Fibroblast of skin of scalp (primary cell): ENCODE data around the gene KCMF1. TPM values are rescaled to one million over a fixed set of nuclear protein-coding genes. Genes with fewer than 3 reads are reported as not detected.
A peak's percentile ranks its signal among the peaks of the same experiment; 100 is the strongest.
"Not testable (repeated sequence)": the region's sequence is repeated elsewhere in the genome, so short reads cannot be mapped to it uniquely, and the experiment has no call there.

Experiments
- DNase-seq: peaks from one replicate; pipeline ENCODE4 v3.0.0-alpha.2; 2013
- polyA plus RNA-seq, 2 experiments: library from polyadenylated mRNA; unstranded; fragments of 120-200 nt; gene quantifications; one replicate each; pipeline ENCODE4 v1.2.1, GENCODE V29; 2013; ENCODE audit not compliant: insufficient read length in 2 of 2

The KCMF1 gene
- 66.9 TPM for polyA plus RNA-seq (2013, experiment 1 of 2; ENCODE audit: insufficient read length)
- 65.8 TPM for polyA plus RNA-seq (2013, experiment 2 of 2; ENCODE audit: insufficient read length)

GRCh38 chr2:84970868-84971509 lies at the start of gene KCMF1:
KCMF1 (plus strand) TSS chr2:84971161; CDS start chr2:84971452, 291 bp downstream.
- DNase-seq, result peak; percentile 83

- DNase-seq, result no peak
Measured at GRCh38 chr2:84923009-84923408, 48.0 kb upstream of the KCMF1 start.

GRCh38 chr2:84924173-84925106 lies 46.5 kb upstream of the KCMF1 start:
- DNase-seq, result peak; percentile 65

GRCh38 chr2:84925336-84925723 lies 45.6 kb upstream of the KCMF1 start:
- no peak for DNase-seq

GRCh38 chr2:84925724-84926376 lies 45.1 kb upstream of the KCMF1 start:
- peak; percentile 94 for DNase-seq

GRCh38 chr2:84927275-84927627 lies 43.7 kb upstream of the KCMF1 start:
- DNase-seq, result no peak

GRCh38 chr2:84931384-84931821 lies 39.6 kb upstream of the KCMF1 start:
- no peak for DNase-seq

- peak; percentile 51 for DNase-seq
Measured at GRCh38 chr2:84938194-84938879, 32.6 kb upstream of the KCMF1 start.

- no peak for DNase-seq
Measured at GRCh38 chr2:84939426-84940087, 31.4 kb upstream of the KCMF1 start.

GRCh38 chr2:84940088-84940470 lies 30.9 kb upstream of the KCMF1 start:
- no peak for DNase-seq

GRCh38 chr2:84940831-84941412 lies 30.0 kb upstream of the KCMF1 start:
- no peak for DNase-seq

GRCh38 chr2:84942166-84942565 lies 28.8 kb upstream of the KCMF1 start:
- no peak for DNase-seq

GRCh38 chr2:84942964-84943421 lies 28.0 kb upstream of the KCMF1 start:
- DNase-seq, result no peak

GRCh38 chr2:84944295-84944909 lies 26.6 kb upstream of the KCMF1 start:
- no peak for DNase-seq

- not testable (repeated sequence) for DNase-seq
Measured at GRCh38 chr2:84945838-84946203, 25.1 kb upstream of the KCMF1 start.

GRCh38 chr2:84946204-84947009 lies 24.6 kb upstream of the KCMF1 start:
- DNase-seq, result peak; percentile 71

GRCh38 chr2:84947010-84947593 lies 23.9 kb upstream of the KCMF1 start:
- no peak for DNase-seq

- DNase-seq, result no peak
Measured at GRCh38 chr2:84953535-84953934, 17.4 kb upstream of the KCMF1 start.

- no peak for DNase-seq
Measured at GRCh38 chr2:84954329-84954728, 16.6 kb upstream of the KCMF1 start.
